Measurements from ENCODE around the gene CLDN5.

Gene CLDN5

GRCh38 chr22:19506212-19506611, 18.0 kb downstream of the CLDN5 start:
- DNase-seq (ENCODE audit: low read depth in 2 of 2, low spot score in 1 of 2): no peak

DNA sequence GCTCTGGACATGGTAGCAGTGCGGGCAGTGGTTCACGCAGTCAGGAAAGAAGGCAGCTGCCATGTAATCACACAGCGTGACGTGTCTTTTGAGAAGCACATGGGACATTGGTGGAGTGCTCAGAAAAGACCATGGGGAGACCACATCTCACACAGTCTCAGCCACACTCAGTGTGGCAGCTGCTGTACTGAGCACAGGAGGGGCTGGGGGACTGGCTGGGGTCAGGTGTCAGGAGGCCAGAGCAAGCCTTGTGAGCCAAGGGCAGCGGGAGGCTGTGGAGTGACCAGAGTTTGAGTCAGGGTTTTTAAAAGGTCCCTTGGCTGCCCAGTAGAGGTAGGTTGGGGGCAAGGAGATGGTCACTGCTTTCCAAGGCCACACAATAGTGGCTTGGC, 18.5 kb downstream of the CLDN5 start:
- no peak for DNase-seq (ENCODE audit: low read depth in 2 of 2, low spot score in 1 of 2)

GRCh38 chr22:19504900-19505734, 19.1 kb downstream of the CLDN5 start:
- DNase-seq (ENCODE audit: low read depth in 2 of 2, low spot score in 1 of 2): no peak

- no peak for DNase-seq (ENCODE audit: low read depth in 2 of 2, low spot score in 1 of 2)
These were observed 20.3 kb downstream of the CLDN5 start for GRCh38 chr22:19503869-19504268.

DNA sequence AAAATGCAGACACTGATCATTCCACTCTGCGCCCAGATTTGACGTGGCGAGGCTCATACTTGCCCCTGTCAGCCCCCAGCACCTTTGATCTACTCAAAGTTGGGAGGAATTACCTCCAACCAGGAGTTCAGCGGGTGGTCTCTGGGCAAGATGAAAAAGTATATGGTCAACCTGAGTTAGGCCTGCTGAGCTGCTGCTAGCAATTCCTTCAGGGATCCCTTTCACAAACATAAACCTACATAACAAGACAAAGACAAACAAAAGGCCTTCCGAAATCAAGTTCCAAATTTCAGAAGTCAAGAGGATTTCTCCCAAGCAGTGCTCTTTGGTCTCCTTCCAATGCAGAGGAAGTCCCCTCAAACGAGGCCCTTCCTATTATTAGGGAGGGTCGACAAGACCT, 20.8 kb downstream of the CLDN5 start:
- DNase-seq (ENCODE audit: low read depth in 2 of 2, low spot score in 1 of 2): no peak

DNA sequence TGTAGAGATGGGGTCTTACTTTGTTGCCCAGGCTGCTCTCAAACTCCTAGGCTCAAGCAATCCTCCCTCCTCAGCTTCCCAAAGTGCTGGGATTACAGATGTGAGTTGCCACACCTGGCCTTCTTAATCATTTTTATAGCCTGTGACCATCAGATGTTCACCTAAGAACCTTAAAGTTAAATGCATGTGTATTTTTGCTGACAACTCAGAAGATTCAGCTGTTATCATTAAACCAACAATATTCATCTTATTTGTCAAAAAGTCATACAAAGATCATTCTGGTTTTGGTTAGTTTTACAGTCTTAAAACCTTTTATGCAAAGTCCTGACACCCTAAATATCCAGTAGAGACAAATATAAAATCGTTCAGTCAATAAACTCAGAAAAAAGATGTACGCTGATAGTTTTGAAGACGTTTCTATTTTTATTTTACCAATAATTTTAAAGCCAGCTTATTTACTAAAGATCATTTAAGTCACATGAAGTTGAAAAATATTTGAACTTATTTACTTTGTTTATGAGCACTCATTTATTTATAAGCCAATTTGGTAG, 22.2 kb downstream of the CLDN5 start:
- DNase-seq (ENCODE audit: low read depth in 2 of 2, low spot score in 1 of 2): no peak

- DNase-seq (ENCODE audit: low read depth in 2 of 2, low spot score in 1 of 2): no peak
These were observed 24.3 kb downstream of the CLDN5 start for GRCh38 chr22:19499880-19500242.

DNA sequence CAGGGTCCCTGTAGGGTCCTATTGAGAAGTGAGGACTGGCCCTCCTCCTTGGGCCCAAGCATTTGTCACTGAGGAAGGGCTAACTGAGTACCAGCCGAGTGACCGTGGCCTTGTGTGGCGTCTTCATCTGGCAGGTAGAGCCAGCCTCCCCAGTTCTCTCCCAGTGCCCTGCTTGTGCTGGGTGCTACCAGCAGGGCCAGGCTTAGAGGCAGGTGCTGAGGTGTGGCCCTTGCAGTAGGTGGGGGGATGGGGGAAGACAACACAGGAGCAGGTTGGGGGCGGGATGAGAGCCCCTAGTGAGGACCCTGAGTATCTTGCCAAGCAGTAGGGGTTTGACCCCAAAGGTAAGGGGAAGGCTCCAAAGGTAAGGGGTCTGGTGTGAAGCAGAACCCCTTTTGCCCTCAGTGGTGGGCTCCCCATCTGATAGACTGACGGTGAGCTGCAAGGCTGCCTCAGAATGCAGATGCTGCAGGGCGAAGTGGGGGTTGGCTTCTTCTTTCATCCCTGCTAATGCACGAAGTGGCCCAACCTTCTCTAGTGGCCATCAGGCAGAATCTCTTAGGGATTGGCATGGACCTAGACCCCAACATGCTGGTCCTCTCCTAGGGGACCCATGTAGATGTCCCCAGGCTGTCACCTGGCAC, 24.9 kb downstream of the CLDN5 start:
- no peak for DNase-seq (ENCODE audit: low read depth in 2 of 2, low spot score in 1 of 2)

DNA sequence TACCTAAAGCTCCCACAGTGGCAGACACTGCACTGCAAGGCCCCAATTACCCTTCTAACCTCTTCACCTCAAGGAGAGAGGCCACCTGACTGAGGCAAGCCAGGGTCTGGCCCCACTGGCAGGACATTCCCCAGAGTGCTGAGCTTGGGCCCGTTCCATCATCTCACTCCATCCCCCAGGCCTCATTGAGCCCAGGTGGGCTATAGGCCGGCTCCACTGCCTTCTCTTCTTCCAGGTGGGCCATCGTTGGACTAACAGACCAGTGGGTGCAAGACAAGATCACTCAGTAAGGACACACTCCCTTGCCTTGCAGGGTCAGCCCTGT, 25.4 kb downstream of the CLDN5 start:
- DNase-seq (ENCODE audit: low read depth in 2 of 2, low spot score in 1 of 2): no peak

GRCh38 chr22:19498154-19498865, 25.9 kb downstream of the CLDN5 start:
- DNase-seq (ENCODE audit: low read depth in 2 of 2, low spot score in 1 of 2): no peak

DNA sequence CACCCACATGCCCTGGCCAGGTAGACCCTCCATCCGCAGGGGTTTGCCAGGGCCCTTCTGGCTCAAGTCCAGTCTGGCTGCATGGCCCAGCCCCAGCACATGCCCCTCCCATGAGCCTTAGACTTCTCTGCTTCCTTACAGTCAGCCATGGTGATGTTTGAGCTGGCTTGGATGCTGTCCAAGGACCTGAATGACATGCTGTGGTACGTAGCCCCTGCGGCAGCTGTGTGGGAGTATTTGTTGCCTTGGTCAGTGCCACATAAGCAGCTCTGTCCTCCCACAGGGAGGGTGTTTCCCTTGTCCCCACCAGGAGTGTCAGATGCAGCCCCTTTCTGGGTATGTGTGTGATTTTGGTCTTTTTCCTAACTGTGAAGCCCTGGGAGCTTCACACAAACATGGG, 27.0 kb downstream of the CLDN5 start:
- DNase-seq (ENCODE audit: low read depth in 2 of 2, low spot score in 1 of 2): no peak

DNA sequence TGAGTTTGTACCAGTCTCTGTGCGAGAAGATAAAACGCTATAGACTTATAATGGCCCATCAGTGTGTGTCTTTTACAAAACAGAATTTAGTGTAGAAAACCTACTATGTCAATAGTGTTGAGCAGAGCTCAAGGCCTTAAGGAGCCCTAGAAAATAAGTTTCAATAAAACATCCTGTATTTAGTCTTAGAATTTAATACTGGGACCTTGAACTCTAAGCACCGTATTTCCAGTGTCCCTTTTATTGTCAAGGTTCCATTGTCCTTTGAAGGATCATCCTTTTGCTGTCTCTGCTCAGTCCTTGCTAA, 27.9 kb downstream of the CLDN5 start:
- no peak for DNase-seq (ENCODE audit: low read depth in 2 of 2, low spot score in 1 of 2)

DNA sequence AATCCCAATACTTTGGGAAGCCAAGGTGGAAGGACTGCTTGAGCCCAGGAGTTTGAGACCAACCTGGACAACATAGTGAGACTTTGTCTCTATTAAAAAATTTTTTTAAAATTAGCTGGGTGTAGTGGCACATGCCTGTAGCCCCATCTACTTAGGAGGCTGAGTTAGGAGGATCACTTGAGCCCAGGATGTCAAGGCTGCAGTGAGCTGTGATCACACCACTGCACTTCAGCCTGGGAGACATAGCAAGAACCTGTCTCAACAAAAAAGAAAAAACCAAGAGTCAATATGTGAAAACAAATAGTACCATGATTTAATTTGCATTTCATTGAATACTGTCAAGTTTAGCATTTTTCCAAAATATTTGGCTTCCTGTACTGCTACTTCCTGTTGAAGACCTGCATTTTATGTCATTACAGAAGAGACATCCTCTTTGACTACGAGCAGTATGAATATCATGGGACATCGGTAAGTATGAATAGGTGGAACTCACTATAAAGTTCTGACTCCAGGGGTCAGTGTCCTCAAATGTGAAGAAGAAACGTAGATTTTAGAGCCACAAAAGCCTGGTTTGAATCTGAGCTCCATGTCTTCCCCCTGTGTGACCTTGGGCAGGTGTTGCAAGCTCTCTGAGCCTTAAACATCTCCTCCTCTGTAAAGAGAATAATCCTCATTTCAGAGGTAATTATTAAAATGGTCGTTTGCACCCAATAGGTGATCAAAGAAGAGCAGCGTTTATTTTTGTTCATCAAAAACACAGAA, 28.5 kb downstream of the CLDN5 start:
- no peak for DNase-seq (ENCODE audit: low read depth in 2 of 2, low spot score in 1 of 2)

DNA sequence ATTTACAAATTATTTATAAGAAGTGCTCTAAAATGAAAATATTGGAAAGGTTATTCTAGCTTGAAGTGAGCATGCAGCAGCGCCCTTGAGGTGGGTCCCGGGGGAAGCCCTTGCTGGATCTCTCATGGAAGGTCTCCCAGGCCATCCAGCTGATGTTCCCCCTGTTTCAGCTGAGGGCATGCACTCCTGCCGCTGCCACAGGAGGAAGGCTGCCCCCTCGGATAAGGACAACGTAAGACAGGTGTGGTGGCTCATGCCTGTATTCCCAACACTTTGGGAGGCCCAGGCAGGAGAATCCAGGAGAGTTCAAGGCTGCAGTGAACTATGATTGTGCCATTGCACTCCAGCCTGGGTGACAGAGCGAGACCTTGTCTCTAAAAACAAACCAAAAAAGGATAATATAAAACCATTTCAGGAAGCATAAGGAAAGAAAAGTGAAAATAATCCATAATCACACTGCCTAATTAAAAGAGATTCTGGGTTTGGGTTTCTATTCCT, 29.5 kb downstream of the CLDN5 start:
- no peak for DNase-seq (ENCODE audit: low read depth in 2 of 2, low spot score in 1 of 2)

GRCh38 chr22:19494001-19494560, 30.1 kb downstream of the CLDN5 start:
- DNase-seq (ENCODE audit: low read depth in 2 of 2, low spot score in 1 of 2): no peak

- DNase-seq (ENCODE audit: low read depth in 2 of 2, low spot score in 1 of 2): no peak
These were observed 31.6 kb downstream of the CLDN5 start for GRCh38 chr22:19492504-19493174.

DNA sequence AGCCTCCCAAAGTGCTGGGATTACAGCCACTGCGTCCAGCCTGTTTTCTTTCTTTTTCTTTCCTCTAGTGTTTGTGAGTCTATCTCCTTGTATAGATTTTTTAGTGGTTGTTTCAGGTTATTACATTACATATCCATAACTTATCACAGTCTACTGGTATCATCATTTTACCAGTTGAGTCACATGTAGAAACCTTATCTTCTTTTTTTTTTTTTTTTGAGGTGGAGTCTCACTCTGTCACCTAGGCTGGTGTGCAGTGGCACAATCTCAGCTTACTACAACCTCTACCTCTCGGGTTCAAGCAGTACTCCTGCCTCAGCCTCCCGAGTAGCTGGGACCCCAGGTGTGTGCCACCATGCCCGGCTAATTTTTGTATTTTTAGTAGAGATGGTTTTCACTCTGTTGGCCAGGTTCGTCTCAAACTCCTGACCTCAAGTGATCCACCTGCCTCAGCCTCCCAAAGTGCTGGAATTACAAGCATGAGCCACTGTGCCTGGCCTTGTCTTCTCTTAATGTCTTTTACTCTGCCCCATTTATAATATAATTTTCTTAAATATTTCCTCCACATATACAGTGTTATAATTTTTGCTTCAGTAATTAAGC, 33.5 kb downstream of the CLDN5 start:
- no peak for DNase-seq (ENCODE audit: low read depth in 2 of 2, low spot score in 1 of 2)

- no peak for DNase-seq (ENCODE audit: low read depth in 2 of 2, low spot score in 1 of 2)
These were observed 35.0 kb downstream of the CLDN5 start for GRCh38 chr22:19488884-19489843.

GRCh38 chr22:19488285-19488684, 35.9 kb downstream of the CLDN5 start:
- DNase-seq (ENCODE audit: low read depth in 2 of 2, low spot score in 1 of 2): no peak

Measured in stimulated activated CD8-positive, alpha-beta memory T cell treated with anti-CD3 and anti-CD28 coated beads, Interleukin-4, amount 100 ng/mL, for 4 hours (primary cell).